SK-N-SH (cell line): ENCODE measurements around the gene MTHFS.
"Not testable (repeated sequence)": the region's sequence is repeated elsewhere in the genome, so short reads cannot be mapped to it uniquely, and the experiment has no call there.

Source experiments
- CTCF ChIP-seq: fragments of 200-600 bp; sonication (generic); IDR thresholded peaks from 2 replicates; pipeline ENCODE4 v1.6.1; 2017; ENCODE audit warnings: antibody characterized with exemption, mild to moderate bottlenecking, moderate library complexity
- ELF1 ChIP-seq: IDR thresholded peaks from 2 replicates; pipeline ENCODE4 v1.4.0; 2012
- NFIC ChIP-seq: IDR thresholded peaks from 2 replicates; pipeline ENCODE4 v1.4.0; 2012; ENCODE audit warnings: borderline replicate concordance
- RAD21 ChIP-seq: IDR thresholded peaks from 2 replicates; pipeline ENCODE4 v1.6.1; 2012; ENCODE audit warnings: mild to moderate bottlenecking, low read length
- SIN3A ChIP-seq: IDR thresholded peaks from 2 replicates; pipeline ENCODE4 v1.6.1; 2012; ENCODE audit warnings: low read depth, mild to moderate bottlenecking, low read length, moderate library complexity, borderline replicate concordance

- TF ChIP-seq RAD21, CTCF, SIN3A, ELF1, NFIC: not testable (repeated sequence)
Observed at GRCh38 chr15:79935556-79936201, 38.9 kb upstream of the MTHFS start.
